ENCODE measurements around the gene SLMAP. TPM values are rescaled to one million over a fixed set of nuclear protein-coding genes. Genes with fewer than 3 reads are reported as not detected.

SLMAP gene
- total and polyA plus RNA-seq, 2 of the 13 experiments (the other 11 are each of a cell fraction or from before 2014, with no cell fraction given): 24.0 to 48.3 TPM

DNA sequence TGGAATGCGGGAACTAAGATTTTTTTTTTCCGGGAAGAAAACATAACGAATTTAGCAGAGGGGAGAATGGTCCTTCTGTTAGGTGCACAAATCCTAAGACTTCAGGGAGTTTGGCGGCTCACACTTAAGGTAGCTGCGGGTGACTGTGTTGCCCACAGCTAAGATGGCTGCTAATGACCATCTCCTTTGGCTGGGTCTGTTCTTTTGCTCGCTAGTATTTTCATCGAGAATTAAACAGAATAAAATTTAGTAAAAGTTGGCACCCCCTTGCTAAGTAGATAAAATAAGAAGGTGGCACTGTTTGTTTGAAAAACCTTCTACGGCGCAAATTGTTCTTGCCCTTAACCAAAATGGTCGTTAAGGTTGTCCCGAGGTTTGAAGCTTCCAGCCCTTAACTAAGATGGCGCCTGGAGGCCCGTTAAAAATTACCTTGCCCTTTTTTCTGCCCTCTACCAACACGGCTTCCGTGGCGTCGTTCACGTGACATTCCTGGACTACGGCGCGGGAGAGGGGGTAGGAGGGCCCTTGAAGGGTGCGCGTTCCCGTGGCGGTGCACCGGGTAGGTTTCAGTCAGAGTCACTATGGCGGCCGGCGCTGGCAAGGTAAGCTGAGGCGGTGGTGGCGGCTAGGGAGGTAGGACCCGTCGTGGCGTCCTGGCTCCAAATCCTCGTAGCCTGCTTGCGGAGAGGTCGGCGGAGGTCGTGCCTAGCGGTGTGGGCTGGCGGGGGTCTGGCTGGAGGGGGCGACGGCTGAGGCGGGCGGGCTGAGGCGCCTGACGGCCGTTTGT is at the start of gene SLMAP (continued):
- TF ChIP-seq, protein P1, sequence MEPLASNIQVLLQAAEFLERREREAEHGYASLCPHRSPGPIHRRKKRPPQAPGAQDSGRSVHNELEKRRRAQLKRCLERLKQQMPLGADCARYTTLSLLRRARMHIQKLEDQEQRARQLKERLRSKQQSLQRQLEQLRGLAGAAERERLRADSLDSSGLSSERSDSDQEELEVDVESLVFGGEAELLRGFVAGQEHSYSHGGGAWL (CRISPR knock-in tag; IDR thresholded peaks at IDR 0.05): no peak; the same call in 1 of the 2 replicates
- TF ChIP-seq HNRNPL (IDR thresholded peaks at IDR 0.05; ENCODE audit: low read depth, low read length) (0 out of 2 replicates have a peak, but pooled peaks have one; percentile 62), GATAD2A (CRISPR knock-in tag; IDR thresholded peaks at IDR 0.05) (peak; percentile 56; the same call in 1 of the 2 replicates), ZNF282 (IDR thresholded peaks at IDR 0.05; ENCODE audit: partially characterized antibody) (no peak), ZBTB3 (CRISPR knock-in tag; IDR thresholded peaks at IDR 0.05; ENCODE audit: borderline replicate concordance, low read depth) (no peak), ZNF724P (CRISPR knock-in tag; IDR thresholded peaks at IDR 0.05; ENCODE audit: borderline replicate concordance) (no peak), TMF1 (CRISPR knock-in tag; IDR thresholded peaks at IDR 0.05; ENCODE audit: low read depth) (no peak), SP140L (CRISPR knock-in tag; IDR thresholded peaks at IDR 0.05; ENCODE audit: borderline replicate concordance) (no peak), MAFF (IDR thresholded peaks at IDR 0.05; ENCODE audit: low read depth, low read length) (no peak), CENPT (CRISPR knock-in tag; IDR thresholded peaks at IDR 0.05; ENCODE audit: low read depth) (no peak), ZNF234 (CRISPR knock-in tag; conservative IDR thresholded peaks at IDR 0.05) (no peak), ZNF614 (CRISPR knock-in tag; IDR thresholded peaks at IDR 0.05; ENCODE audit: borderline replicate concordance) (no peak), CHCHD3 (CRISPR knock-in tag; IDR thresholded peaks at IDR 0.05) (peak; percentile 80; the same call in 1 of the 2 replicates), NONO (IDR thresholded peaks at IDR 0.05) (no peak), NONO (CRISPR knock-in tag; conservative IDR thresholded peaks at IDR 0.05) (peak; percentile 96), RBM22 (optimal IDR thresholded peaks at IDR 0.05; ENCODE audit: low read length) (no peak), ZNF337 (CRISPR knock-in tag; IDR thresholded peaks at IDR 0.05; ENCODE audit: borderline replicate concordance, low read depth) (no peak), ZNF543 (CRISPR knock-in tag; IDR thresholded peaks at IDR 0.05) (no peak; the same call in 1 of the 2 replicates), KLF16 (CRISPR knock-in tag; IDR thresholded peaks at IDR 0.05) (peak in 1 of 2 experiments; percentile 91; a peak in 2 of 4 replicates), CEBPG (CRISPR knock-in tag; IDR thresholded peaks at IDR 0.05) (peak; percentile 27; the same call in 1 of the 2 replicates), ZNF30 (CRISPR knock-in tag; IDR thresholded peaks at IDR 0.05) (no peak), KAT8 (CRISPR knock-in tag; IDR thresholded peaks at IDR 0.05) (peak; percentile 87), THAP11 (CRISPR knock-in tag; IDR thresholded peaks at IDR 0.05) (peak; percentile 90), SOX13 (IDR thresholded peaks at IDR 0.05) (no peak), SOX13 (CRISPR knock-in tag; conservative IDR thresholded peaks at IDR 0.05 in 1 of 2, IDR thresholded peaks at IDR 0.05 in 1 of 2) (peak; percentile 55 to 92; a peak in 3 of 4 replicates), NCOA1 (CRISPR knock-in tag; IDR thresholded peaks at IDR 0.05) (no peak), SRY (CRISPR knock-in tag; IDR thresholded peaks at IDR 0.05) (0 out of 2 replicates have a peak, but pooled peaks have one; percentile 9), ZMAT3 (CRISPR knock-in tag; conservative IDR thresholded peaks at IDR 0.05) (peak; percentile 89), REXO4 (CRISPR knock-in tag; IDR thresholded peaks at IDR 0.05; ENCODE audit: borderline replicate concordance) (no peak)
- TF ChIP-seq, protein P2, sequence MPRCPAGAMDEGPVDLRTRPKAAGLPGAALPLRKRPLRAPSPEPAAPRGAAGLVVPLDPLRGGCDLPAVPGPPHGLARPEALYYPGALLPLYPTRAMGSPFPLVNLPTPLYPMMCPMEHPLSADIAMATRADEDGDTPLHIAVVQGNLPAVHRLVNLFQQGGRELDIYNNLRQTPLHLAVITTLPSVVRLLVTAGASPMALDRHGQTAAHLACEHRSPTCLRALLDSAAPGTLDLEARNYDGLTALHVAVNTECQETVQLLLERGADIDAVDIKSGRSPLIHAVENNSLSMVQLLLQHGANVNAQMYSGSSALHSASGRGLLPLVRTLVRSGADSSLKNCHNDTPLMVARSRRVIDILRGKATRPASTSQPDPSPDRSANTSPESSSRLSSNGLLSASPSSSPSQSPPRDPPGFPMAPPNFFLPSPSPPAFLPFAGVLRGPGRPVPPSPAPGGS (CRISPR knock-in tag; IDR thresholded peaks at IDR 0.05): no peak; the same call in 1 of the 2 replicates
- TF ChIP-seq, protein P3, sequence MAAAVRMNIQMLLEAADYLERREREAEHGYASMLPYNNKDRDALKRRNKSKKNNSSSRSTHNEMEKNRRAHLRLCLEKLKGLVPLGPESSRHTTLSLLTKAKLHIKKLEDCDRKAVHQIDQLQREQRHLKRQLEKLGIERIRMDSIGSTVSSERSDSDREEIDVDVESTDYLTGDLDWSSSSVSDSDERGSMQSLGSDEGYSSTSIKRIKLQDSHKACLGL (CRISPR knock-in tag; IDR thresholded peaks at IDR 0.05): no peak; the same call in 1 of the 2 replicates
